DOHH2 (cell line): ENCODE data around the gene COPZ1.

ENCODE experiments used
- H3F3A ChIP-seq: fragments of 200-600 bp; sonication (generic), shearing (Covaris generic); 2 replicates; pipeline ENCODE4 v1.6.0; 2016; ENCODE audit warnings: antibody characterized with exemption, mild to moderate bottlenecking; ENCODE audit not compliant: control insufficient read depth, insufficient read depth
- H3K27ac ChIP-seq: fragments of 200-600 bp; sonication (generic); 2 replicates; pipeline ENCODE4 v1.5.1; 2014; ENCODE audit warnings: low read depth, mild to moderate bottlenecking, low read length, moderate library complexity
- H3K27me3 ChIP-seq: fragments of 200-600 bp; sonication (generic); 2 replicates; pipeline ENCODE4 v1.6.1; 2014; ENCODE audit warnings: mild to moderate bottlenecking, low read length, mixed read lengths; ENCODE audit not compliant: control insufficient read depth
- H3K36me3 ChIP-seq: fragments of 200-600 bp; sonication (generic); 2 replicates; pipeline ENCODE4 v1.6.1; 2014; ENCODE audit warnings: mild to moderate bottlenecking, low read length, moderate library complexity, mixed read lengths; ENCODE audit not compliant: control insufficient read depth
- H3K4me1 ChIP-seq: fragments of 200-600 bp; sonication (generic); 2 replicates; pipeline ENCODE4 v1.6.1; 2014; ENCODE audit warnings: mild to moderate bottlenecking, low read length, mixed read lengths; ENCODE audit not compliant: control insufficient read depth
- H3K4me2 ChIP-seq: fragments of 200-600 bp; sonication (generic); 2 replicates; pipeline ENCODE4 v1.6.0; 2014; ENCODE audit warnings: mild to moderate bottlenecking, low read length, moderate library complexity
- H3K4me3 ChIP-seq: fragments of 200-600 bp; sonication (generic); 2 replicates; pipeline ENCODE4 v1.5.1; 2014; ENCODE audit warnings: mild to moderate bottlenecking, low read length, mixed read lengths
- H3K79me2 ChIP-seq: fragments of 200-600 bp; sonication (generic); 2 replicates; pipeline ENCODE4 v1.6.1; 2014; ENCODE audit warnings: mild to moderate bottlenecking, low read length, mixed read lengths; ENCODE audit not compliant: control insufficient read depth
- H3K9me2 ChIP-seq: fragments of 200-600 bp; sonication (generic); replicated peaks from 2 replicates; pipeline ENCODE4 v1.6.1; 2014; ENCODE audit warnings: mild to moderate bottlenecking, low read length, mixed read lengths; ENCODE audit not compliant: control insufficient read depth
- H3K9me3 ChIP-seq: fragments of 200-600 bp; sonication (generic); 2 replicates; pipeline ENCODE4 v1.6.1; 2014; ENCODE audit warnings: antibody characterized with exemption, low read length, mixed read lengths; ENCODE audit not compliant: control insufficient read depth, insufficient read depth
- H4K20me1 ChIP-seq: fragments of 200-600 bp; sonication (generic); 2 replicates; pipeline ENCODE4 v1.6.0; 2014; ENCODE audit warnings: low read depth, mild to moderate bottlenecking, antibody characterized with exemption, low read length, moderate library complexity; ENCODE audit not compliant: control insufficient read depth, insufficient read depth
- CTCF ChIP-seq: fragments of 200-600 bp; sonication (generic); IDR thresholded peaks from one replicate; pipeline ENCODE4 v1.5.1; 2014; ENCODE audit warnings: antibody characterized with exemption, mild to moderate bottlenecking, low read depth, low read length; ENCODE audit not compliant: poor library complexity, severe bottlenecking
- EZH2phosphoT487 ChIP-seq: fragments of 200-600 bp; sonication (generic); IDR thresholded peaks from 2 replicates; pipeline ENCODE4 v1.6.1; 2017; ENCODE audit warnings: borderline replicate concordance, mild to moderate bottlenecking, antibody characterized with exemption, low read length, moderate library complexity, mixed read lengths

The COPZ1 gene

DNA sequence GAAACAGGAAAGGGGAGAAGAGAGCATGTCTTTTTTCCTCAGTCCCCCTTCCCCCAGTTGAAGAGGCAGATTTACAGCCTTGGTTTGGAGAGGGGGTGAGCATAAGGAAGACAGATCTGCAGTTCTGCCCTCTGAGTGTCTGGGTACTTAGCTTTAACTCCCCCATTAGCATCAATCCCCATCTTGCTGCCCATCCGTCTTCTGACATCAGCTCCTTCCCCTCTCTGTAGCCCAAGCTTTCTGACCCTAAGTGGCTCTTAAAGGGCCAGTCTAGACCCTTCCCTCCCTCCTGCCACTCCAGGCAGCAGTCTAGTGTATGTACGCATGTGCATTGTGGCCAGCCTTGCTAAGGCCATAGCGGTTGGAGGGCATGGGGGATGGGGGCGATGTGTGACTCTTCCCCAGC lies 32.0 kb downstream of the COPZ1 start:
- peak overlapping the region; percentile 100; the same call in 1 of the 2 replicates for H3K4me3 ChIP-seq
- peaks cover 6% of the 10 kb centered on the region; the same call in 1 of the 2 replicates for H3F3A ChIP-seq
- H4K20me1 ChIP-seq = no peaks in the 10 kb centered on the region
- 0 out of 2 replicates have a peak, but pooled peaks cover 3% of the 10 kb centered on the region for H3K36me3 ChIP-seq
- H3K4me1 ChIP-seq = peaks cover 58% of the 10 kb centered on the region
- H3K9me3 ChIP-seq = no peaks in the 10 kb centered on the region
- H3K27ac ChIP-seq = no peak overlapping the region
- H3K4me2 ChIP-seq = peak overlapping the region; percentile 100
- no peaks in the 10 kb centered on the region for H3K27me3 ChIP-seq
- TF ChIP-seq EZH2phosphoT487 (no peak), CTCF (no peak)
- H3K79me2 ChIP-seq = peaks cover 8% of the 10 kb centered on the region
- H3K9me2 ChIP-seq = no peaks in the 10 kb centered on the region

DNA sequence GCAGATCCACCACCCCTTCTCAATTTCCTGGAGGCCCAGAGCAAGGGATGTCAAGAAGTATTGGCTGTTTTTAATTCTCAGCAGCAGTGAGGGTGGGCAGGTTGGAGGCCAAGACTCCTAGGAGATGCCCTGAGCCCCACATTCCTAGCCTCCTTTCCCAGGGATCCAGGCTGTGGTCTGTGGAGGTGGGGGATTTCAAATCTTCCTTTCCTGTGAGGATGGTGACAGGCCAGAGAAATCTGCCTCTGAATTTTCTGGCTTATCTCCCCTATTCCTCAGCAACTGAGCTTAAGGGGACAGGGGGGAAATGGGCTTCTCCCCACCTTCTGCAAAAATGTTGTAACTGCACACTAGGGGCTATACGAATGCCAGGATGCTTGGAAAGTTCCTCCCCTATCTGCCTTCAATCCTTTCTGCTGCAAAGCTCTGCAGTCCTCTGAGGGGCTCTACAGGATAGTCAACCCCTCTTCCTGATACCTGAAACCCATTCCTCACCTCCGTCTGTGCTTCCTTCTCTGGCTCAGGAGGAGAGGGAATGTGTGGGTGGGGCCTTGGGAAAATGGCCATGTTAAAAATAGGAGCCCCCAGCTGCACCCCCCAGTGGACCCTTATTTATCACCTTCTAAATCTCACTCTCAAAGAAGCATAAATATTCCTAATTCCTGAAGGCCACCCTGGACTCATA lies 32.7 kb downstream of the COPZ1 start:
- TF ChIP-seq EZH2phosphoT487 (no peak), CTCF (no peak)
- H3K9me3 ChIP-seq = no peaks in the 10 kb centered on the region
- H3K4me3 ChIP-seq = peak overlapping the region; percentile 100
- H4K20me1 ChIP-seq = no peaks in the 10 kb centered on the region
- H3K36me3 ChIP-seq = 0 out of 2 replicates have a peak, but pooled peaks cover 3% of the 10 kb centered on the region
- H3K4me2 ChIP-seq = peak overlapping the region; percentile 100
- peak overlapping the region; percentile 94 for H3K27ac ChIP-seq
- no peaks in the 10 kb centered on the region for H3K27me3 ChIP-seq
- H3K79me2 ChIP-seq = peaks cover 8% of the 10 kb centered on the region
- H3K9me2 ChIP-seq = no peaks in the 10 kb centered on the region
- H3F3A ChIP-seq = peaks cover 6% of the 10 kb centered on the region; the same call in 1 of the 2 replicates
- peaks cover 51% of the 10 kb centered on the region for H3K4me1 ChIP-seq

DNA sequence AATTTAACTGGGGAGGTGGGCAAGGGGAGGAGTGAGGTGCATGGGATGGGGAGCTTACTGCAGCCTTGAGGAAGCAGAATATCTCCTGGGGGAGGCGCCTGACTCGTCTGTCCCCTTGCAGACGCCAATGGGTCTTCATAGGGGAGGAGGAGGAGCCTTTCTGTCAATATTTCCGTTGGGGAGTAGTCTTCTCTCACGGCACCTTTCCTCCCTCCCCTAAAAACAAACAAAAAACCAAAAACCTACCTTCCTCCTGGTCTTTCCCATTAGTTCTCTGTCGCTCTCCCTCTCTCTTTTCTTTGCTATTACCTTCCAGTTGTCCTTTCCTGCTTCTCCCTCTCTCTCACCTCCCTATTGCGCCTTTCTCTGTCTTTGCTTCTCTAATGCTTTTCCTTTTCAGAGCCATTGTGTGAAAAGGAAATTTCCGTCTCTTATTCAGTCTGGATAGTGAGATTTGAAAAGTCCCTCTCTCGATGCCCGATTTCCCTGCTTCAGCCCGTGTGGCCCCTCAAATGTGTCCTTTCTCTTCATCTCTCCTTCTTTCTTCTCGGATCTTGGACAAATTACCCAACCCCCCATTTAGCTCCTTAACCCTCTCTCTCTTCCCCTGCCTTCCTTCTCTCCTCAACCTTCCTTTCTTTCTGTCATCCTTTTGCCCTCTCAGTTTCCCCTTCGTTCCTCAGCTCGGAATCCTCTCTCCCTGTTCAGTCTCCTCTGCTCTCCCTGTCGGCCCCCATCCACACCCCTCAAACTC lies 33.4 kb downstream of the COPZ1 start:
- peak; percentile 23 for TF ChIP-seq CTCF
- no peak for TF ChIP-seq EZH2phosphoT487
- Histone ChIP-seq H3K9me2 (no peaks in the 10 kb centered on the region), H3K27me3 (no peaks in the 10 kb centered on the region), H3K27ac (peak overlapping the region; percentile 94), H3K36me3 (0 out of 2 replicates have a peak, but pooled peaks cover 3% of the 10 kb centered on the region), H3K4me2 (peak overlapping the region; percentile 100), H3F3A (peaks cover 6% of the 10 kb centered on the region; the same call in 1 of the 2 replicates), H3K79me2 (peaks cover 8% of the 10 kb centered on the region), H3K4me1 (peaks cover 45% of the 10 kb centered on the region), H3K4me3 (peak overlapping the region; percentile 100), H4K20me1 (no peaks in the 10 kb centered on the region), H3K9me3 (no peaks in the 10 kb centered on the region)
